IPS-20b (cell line): ENCODE results near the gene RIC8B.

Experiments used
- H3K27ac ChIP-seq: one replicate; pipeline ENCODE4 v1.5.1; 2013; ENCODE audit warnings: low read length
- H3K27me3 ChIP-seq: 2 replicates; pipeline ENCODE4 v1.6.1; 2013; ENCODE audit warnings: mild to moderate bottlenecking, low read length, inconsistent platforms; ENCODE audit not compliant: insufficient read depth
- H3K36me3 ChIP-seq: 2 replicates; pipeline ENCODE4 v1.6.1; 2013; ENCODE audit warnings: low read depth, mild to moderate bottlenecking, inconsistent platforms, low read length, moderate library complexity; ENCODE audit not compliant: insufficient read depth
- H3K4me1 ChIP-seq: 2 replicates; pipeline ENCODE4 v1.6.1; 2013; ENCODE audit warnings: mild to moderate bottlenecking, control low read depth, inconsistent platforms, low read length, moderate library complexity; ENCODE audit not compliant: insufficient read depth
- H3K4me3 ChIP-seq: 2 replicates; pipeline ENCODE4 v1.5.1; 2013; ENCODE audit warnings: mild to moderate bottlenecking, low read length, inconsistent platforms
- H3K9ac ChIP-seq: 2 replicates; pipeline ENCODE4 v1.6.1; 2013; ENCODE audit warnings: low read depth, mild to moderate bottlenecking, inconsistent platforms, low read length, moderate library complexity
- H3K9me3 ChIP-seq: 2 replicates; pipeline ENCODE4 v1.6.1; 2013; ENCODE audit warnings: mild to moderate bottlenecking, low read depth, low read length, inconsistent platforms; ENCODE audit not compliant: insufficient read depth

Gene RIC8B

DNA sequence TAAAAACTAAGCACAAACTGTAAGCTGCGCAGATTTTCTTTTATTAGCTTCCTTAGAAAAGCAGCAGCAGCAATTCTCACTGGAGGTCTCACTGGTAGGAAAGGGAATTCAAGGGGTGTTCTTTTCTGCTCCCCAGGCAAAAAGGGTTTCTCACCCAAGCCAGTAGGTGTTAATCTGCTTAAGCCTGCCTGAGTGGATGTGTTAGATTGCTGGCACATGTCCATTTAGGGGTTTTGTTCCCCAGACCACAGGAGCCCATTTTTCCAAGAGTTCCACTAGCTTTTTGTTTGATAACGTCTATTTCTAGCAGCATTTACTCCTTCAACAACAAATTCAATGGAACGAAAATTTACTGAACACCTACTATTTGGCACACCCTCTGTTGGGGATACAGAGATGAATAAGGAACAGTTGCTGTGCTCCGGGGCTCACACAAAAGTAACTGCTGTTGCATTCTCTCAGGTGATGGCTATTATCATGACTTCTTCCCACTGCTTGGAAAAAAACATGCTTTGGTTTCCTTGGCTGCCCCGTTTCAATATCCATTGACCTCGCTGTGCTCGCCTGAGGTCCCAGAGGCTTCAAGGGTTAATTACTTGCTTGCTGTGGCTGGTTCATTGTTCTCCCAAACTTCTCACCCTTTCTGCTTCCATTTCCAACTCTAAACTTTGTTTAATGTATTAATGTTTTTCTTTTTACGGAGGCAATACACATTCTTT, 31.1 kb upstream of the RIC8B start:
- Histone ChIP-seq H3K27ac (no peak overlapping the region), H3K9me3 (no peaks in the 10 kb centered on the region), H3K27me3 (no peaks in the 10 kb centered on the region), H3K4me3 (no peak overlapping the region), H3K9ac (0 out of 2 replicates have a peak overlapping the region, but pooled peaks have one; percentile 23), H3K4me1 (peaks cover 14% of the 10 kb centered on the region; the same call in 1 of the 2 replicates), H3K36me3 (no peaks in the 10 kb centered on the region)

GRCh38 chr12:106744600-106744999, 29.9 kb upstream of the RIC8B start:
- Histone ChIP-seq H3K27me3 (no peaks in the 10 kb centered on the region), H3K4me3 (no peak overlapping the region), H3K4me1 (peaks cover 14% of the 10 kb centered on the region; the same call in 1 of the 2 replicates), H3K36me3 (no peaks in the 10 kb centered on the region), H3K9ac (no peak overlapping the region), H3K9me3 (no peaks in the 10 kb centered on the region), H3K27ac (no peak overlapping the region)

GRCh38 chr12:106745181-106745745, 29.2 kb upstream of the RIC8B start:
- Histone ChIP-seq H3K27me3 (no peaks in the 10 kb centered on the region), H3K27ac (no peak overlapping the region), H3K36me3 (no peaks in the 10 kb centered on the region), H3K9me3 (no peaks in the 10 kb centered on the region), H3K9ac (no peak overlapping the region), H3K4me1 (peaks cover 11% of the 10 kb centered on the region; the same call in 1 of the 2 replicates), H3K4me3 (no peak overlapping the region)

DNA sequence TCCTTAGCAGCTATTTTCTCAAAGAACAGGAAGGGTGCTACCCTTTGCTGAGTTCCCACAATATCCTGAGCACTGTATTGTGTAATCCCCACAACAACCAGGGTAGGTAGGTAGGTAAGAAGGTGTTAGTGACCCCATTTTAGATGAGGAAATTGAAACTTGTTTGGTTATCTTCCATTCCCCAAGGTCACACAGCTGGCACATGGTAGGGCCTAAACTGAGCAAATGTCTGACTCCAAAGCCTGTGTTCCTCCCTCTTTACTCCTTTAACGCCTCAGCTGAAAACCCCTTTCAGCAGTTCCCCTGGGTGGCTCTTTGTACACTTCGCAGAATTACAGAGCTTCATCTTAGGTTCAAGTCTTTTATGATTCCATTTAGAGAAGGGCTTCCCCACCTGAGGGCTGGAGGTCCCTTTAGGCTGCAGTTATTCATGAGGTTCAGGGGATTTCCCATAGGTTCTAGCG, 26.5 kb upstream of the RIC8B start:
- Histone ChIP-seq H3K27ac (no peak overlapping the region), H3K36me3 (no peaks in the 10 kb centered on the region), H3K9me3 (no peaks in the 10 kb centered on the region), H3K9ac (no peak overlapping the region), H3K4me1 (peaks cover 11% of the 10 kb centered on the region; the same call in 1 of the 2 replicates), H3K27me3 (no peaks in the 10 kb centered on the region), H3K4me3 (no peak overlapping the region)

DNA sequence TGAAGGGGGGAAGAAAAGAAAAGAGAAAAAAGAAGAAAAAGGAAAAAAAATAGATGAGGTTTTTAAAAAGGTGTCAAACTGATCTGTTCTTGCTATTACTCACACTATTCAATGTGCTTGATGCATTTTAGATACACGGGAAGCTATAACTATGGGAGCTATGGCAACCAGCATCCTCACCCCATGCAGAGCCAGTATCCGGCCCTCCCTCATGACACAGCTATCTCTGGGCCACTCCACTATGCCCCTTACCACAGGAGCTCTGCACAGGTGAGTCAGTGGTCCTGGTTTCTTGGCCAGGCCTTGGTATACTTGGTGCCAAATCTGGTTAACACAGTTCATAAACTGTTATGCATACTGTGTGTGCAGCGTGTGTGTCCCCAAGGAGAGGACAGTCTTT, 24.0 kb upstream of the RIC8B start:
- no peak overlapping the region for H3K27ac ChIP-seq

DNA sequence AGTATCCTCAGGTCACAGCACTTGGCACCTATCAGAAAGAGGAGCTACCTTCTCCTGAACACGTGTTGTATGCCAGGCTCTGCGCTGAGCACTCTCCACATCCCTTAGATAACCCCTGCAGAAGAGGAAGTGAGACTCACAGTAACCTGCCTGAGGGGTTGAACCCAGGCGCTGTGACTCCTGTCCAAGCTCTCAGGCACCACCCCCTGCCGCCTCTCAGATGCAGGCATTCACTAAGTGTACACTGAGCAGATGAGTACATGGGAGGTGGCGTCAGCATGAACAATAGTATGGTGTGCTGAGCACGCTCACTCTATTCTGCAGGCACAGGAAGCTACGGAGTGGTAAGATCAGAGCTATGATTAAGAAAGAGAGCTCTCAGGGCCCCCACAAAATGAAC, 21.0 kb upstream of the RIC8B start:
- Histone ChIP-seq H3K9ac (no peak overlapping the region), H3K4me3 (no peak overlapping the region), H3K27me3 (no peaks in the 10 kb centered on the region), H3K27ac (no peak overlapping the region), H3K36me3 (no peaks in the 10 kb centered on the region), H3K9me3 (no peaks in the 10 kb centered on the region), H3K4me1 (no peaks in the 10 kb centered on the region)

More for the DNA sequence above, 24.0 kb upstream of the RIC8B start:
- H3K9ac ChIP-seq = no peak overlapping the region
- H3K36me3 ChIP-seq = no peaks in the 10 kb centered on the region
- H3K27me3 ChIP-seq = no peaks in the 10 kb centered on the region
- no peak overlapping the region for H3K4me3 ChIP-seq
- no peaks in the 10 kb centered on the region for H3K9me3 ChIP-seq
- no peaks in the 10 kb centered on the region; the same call in 1 of the 2 replicates for H3K4me1 ChIP-seq

- Histone ChIP-seq H3K27ac (no peak overlapping the region), H3K4me1 (no peaks in the 10 kb centered on the region), H3K27me3 (no peaks in the 10 kb centered on the region), H3K9ac (no peak overlapping the region), H3K9me3 (no peaks in the 10 kb centered on the region), H3K4me3 (no peak overlapping the region), H3K36me3 (no peaks in the 10 kb centered on the region)
Measured at GRCh38 chr12:106754331-106754730, 20.2 kb upstream of the RIC8B start.

- no peak overlapping the region for H3K9ac ChIP-seq
- no peak overlapping the region for H3K27ac ChIP-seq
- peaks cover 14% of the 10 kb centered on the region; the same call in 1 of the 2 replicates for H3K4me1 ChIP-seq
- no peaks in the 10 kb centered on the region for H3K9me3 ChIP-seq
- H3K4me3 ChIP-seq = no peak overlapping the region
- H3K36me3 ChIP-seq = no peaks in the 10 kb centered on the region
- H3K27me3 ChIP-seq = no peaks in the 10 kb centered on the region
Measured at GRCh38 chr12:106757623-106758348, 16.7 kb upstream of the RIC8B start.

DNA sequence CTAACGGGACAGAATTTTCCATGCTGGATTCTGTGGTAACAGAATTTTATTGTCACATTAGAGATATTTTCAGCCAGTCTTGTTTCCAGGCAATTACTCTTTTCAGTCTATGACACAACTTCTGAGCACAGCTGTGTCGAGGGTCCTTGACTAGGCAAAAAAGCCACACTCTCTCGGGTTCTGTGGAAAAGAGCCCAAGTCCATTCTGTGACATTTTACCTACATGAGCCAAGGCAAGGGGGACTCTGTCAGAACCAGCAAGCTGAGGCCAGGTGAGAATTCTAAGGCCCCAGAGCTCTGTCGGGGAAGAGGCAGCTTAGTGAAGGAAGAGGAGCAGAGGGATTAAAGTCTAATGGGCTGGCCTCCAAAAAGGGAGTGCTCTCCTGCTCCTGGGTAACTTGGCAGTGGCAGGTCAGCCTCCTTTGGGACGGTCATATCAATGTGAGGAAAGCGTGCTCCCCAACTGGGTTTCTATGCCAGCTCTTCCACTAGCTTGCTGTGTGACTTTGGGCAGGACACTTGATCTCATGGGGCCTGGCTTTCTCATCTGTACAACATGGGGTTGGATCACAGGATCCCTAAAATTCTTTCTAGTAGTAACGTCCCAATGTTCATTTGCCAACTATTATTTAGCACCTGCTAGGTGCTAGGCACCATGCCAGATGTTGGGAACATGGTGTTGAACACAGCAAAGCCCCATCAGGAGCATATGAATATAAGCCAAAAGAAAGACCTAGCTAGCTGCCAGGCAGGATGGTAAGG, 16.0 kb upstream of the RIC8B start:
- no peak overlapping the region for H3K27ac ChIP-seq
- no peaks in the 10 kb centered on the region for H3K27me3 ChIP-seq
- peaks cover 14% of the 10 kb centered on the region; the same call in 1 of the 2 replicates for H3K4me1 ChIP-seq
- H3K9me3 ChIP-seq = no peaks in the 10 kb centered on the region
- no peak overlapping the region for H3K9ac ChIP-seq
- H3K36me3 ChIP-seq = no peaks in the 10 kb centered on the region
- H3K4me3 ChIP-seq = no peak overlapping the region

- no peaks in the 10 kb centered on the region for H3K9me3 ChIP-seq
- peak overlapping the region; percentile 16 for H3K27ac ChIP-seq
- peaks cover 14% of the 10 kb centered on the region; the same call in 1 of the 2 replicates for H3K4me1 ChIP-seq
- no peaks in the 10 kb centered on the region for H3K36me3 ChIP-seq
- H3K27me3 ChIP-seq = no peaks in the 10 kb centered on the region
- peak overlapping the region; percentile 25; the same call in 1 of the 2 replicates for H3K4me3 ChIP-seq
- H3K9ac ChIP-seq = peak overlapping the region; percentile 18; the same call in 1 of the 2 replicates
Measured at GRCh38 chr12:106759526-106760183, 14.8 kb upstream of the RIC8B start.

DNA sequence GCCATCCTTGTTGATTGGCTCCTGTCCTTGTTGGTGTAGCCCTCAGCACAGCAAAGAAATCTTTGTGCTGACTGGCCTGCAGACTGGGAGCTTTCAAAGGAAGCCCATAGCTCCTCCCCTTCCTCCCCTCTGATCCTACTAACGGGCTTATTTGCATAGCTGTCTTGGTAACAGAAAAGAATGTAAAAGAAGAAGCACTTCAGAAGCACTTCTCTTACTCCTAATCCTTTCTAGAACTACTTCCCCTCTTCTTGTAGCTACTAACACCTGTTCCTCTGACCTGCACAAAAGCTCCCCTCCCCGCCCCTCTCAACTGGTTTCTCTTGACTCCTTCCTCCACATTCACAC, 14.3 kb upstream of the RIC8B start:
- Histone ChIP-seq H3K9ac (peak overlapping the region; percentile 18; the same call in 1 of the 2 replicates), H3K9me3 (no peaks in the 10 kb centered on the region), H3K36me3 (no peaks in the 10 kb centered on the region), H3K4me3 (peak overlapping the region; percentile 25; the same call in 1 of the 2 replicates), H3K4me1 (peaks cover 14% of the 10 kb centered on the region; the same call in 1 of the 2 replicates), H3K27me3 (no peaks in the 10 kb centered on the region), H3K27ac (peak overlapping the region; percentile 16)
